ENCODE results near the gene SPANXC. TPM values are rescaled to one million over a fixed set of nuclear protein-coding genes. Genes with fewer than 3 reads are reported as not detected.

SPANXC gene
- total RNA-seq, 4 donors from 2014 or later = not detected

- no peak overlapping the region for H3K4me3 ChIP-seq
- 67% methylated on average over 1 of the region's 1 CpG; no CpG with 5 or more reads in 1 of the 2 donors for WGBS, 2 donors (ENCODE audit: low coverage in 1 of 2)
- no peaks in the 10 kb centered on the region for H3K36me3 ChIP-seq
- TF ChIP-seq POLR2AphosphoS5 (IDR thresholded peaks at IDR 0.05) (no peak), CTCF (IDR thresholded peaks at IDR 0.05) (no peak)
- no peaks in the 10 kb centered on the region for H3K4me1 ChIP-seq
- ATAC-seq = no peak
- H3K9me3 ChIP-seq = no peaks in the 10 kb centered on the region
- H3K27ac ChIP-seq = no peak overlapping the region
- no peaks in the 10 kb centered on the region for H3K27me3 ChIP-seq
Observed at GRCh38 chrX:141214196-141214595, 28.1 kb downstream of the SPANXC start.

- Histone ChIP-seq H3K36me3 (no peaks in the 10 kb centered on the region), H3K27me3 (no peaks in the 10 kb centered on the region), H3K4me3 (no peak overlapping the region), H3K4me1 (no peaks in the 10 kb centered on the region), H3K9me3 (no peaks in the 10 kb centered on the region), H3K27ac (no peak overlapping the region)
- no peak for ATAC-seq
- WGBS, 2 donors (ENCODE audit: low coverage in 1 of 2) = 100% methylated on average over 2 of the region's 3 CpGs; no CpG with 5 or more reads in 1 of the 2 donors
- no peak for TF ChIP-seq POLR2AphosphoS5 (IDR thresholded peaks at IDR 0.05)
- TF ChIP-seq CTCF (IDR thresholded peaks at IDR 0.05) = no peak
- TF ChIP-seq EP300 (IDR thresholded peaks at IDR 0.05) = no peak
- TF ChIP-seq POLR2A (IDR thresholded peaks at IDR 0.05) = no peak
Observed at GRCh38 chrX:141201962-141202361, 40.4 kb downstream of the SPANXC start.

Other genes starting within 250 kb of the SPANXC start
- gene SPANXB1, start 239.9 kb downstream of the SPANXC start, total RNA-seq = not detected
- 1 to 10 TPM; 2.1 to 8.5 (median 5.8) TPM for gene LDOC1, start 65.4 kb downstream of the SPANXC start, total RNA-seq